ENCODE data around the gene TRPV5.

TRPV5 gene

GRCh38 chr7:142908290-142908689 is 25.3 kb downstream of the TRPV5 start:
- DNase-seq, result no peak

DNA sequence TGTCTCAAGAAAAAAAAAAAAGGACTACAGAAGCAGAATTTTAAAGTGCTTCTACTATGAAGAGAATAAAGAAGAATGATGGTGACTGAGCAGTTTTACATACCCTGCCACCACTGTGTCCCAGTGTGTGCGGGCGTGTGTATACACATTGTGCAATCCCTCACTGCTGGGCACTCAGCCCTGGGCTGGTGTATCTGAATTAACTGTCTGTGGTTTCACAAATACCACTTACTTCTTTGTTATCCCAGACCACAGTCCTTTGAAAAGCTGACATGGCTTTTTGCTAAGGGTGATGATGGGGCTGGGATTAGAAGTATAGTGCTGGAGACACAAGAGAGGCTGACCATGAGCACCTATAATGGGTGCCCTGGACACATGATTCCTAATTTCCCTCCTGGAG is 26.9 kb downstream of the TRPV5 start:
- DNase-seq, result no peak

DNA sequence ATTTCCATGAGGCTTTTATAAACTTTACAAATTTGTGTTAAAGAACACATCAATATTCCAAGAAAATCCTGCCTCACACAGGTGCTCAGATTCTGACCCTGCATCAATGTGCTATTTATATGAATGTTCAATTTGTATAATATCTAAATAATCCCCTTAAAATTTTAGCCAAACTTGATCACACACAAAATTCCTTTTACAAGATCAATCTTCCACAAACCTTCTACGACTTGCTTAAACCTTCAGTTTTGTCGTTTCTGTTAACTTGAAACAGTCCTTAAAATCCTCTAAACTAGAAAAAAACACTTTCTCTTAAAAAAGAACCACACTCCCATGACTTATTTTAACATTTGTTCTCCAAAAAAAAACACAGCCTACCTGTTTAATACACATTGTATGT is 27.8 kb downstream of the TRPV5 start:
- DNase-seq, result no peak

- no peak for DNase-seq
These were observed 29.4 kb downstream of the TRPV5 start for GRCh38 chr7:142904128-142904527.

GRCh38 chr7:142901426-142902259 is 31.9 kb downstream of the TRPV5 start:
- DNase-seq, result no peak

DNA sequence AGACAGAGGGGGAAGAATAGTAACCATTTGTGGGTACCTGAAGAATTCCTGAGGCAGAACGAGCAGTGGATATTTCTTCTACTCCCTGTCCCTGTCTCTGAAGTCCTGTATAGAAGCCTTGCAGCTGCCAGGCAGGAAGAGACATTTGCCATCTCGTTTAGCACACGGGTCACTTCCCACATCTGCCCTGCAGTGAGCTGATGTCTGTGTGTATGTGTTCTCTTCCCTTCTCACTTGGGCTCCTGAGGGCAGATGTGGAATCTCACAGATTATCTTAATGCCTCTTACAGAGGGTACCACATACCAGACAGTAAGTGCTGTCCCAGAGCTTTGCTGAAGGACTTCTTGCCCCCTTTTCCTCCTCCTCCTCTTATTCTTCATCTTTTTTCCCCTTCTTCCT is 33.9 kb downstream of the TRPV5 start:
- DNase-seq, result no peak

- DNase-seq, result no peak
These were observed 35.0 kb downstream of the TRPV5 start for GRCh38 chr7:142898377-142899170.

GRCh38 chr7:142897691-142898090 is 35.9 kb downstream of the TRPV5 start:
- DNase-seq, result no peak

DNA sequence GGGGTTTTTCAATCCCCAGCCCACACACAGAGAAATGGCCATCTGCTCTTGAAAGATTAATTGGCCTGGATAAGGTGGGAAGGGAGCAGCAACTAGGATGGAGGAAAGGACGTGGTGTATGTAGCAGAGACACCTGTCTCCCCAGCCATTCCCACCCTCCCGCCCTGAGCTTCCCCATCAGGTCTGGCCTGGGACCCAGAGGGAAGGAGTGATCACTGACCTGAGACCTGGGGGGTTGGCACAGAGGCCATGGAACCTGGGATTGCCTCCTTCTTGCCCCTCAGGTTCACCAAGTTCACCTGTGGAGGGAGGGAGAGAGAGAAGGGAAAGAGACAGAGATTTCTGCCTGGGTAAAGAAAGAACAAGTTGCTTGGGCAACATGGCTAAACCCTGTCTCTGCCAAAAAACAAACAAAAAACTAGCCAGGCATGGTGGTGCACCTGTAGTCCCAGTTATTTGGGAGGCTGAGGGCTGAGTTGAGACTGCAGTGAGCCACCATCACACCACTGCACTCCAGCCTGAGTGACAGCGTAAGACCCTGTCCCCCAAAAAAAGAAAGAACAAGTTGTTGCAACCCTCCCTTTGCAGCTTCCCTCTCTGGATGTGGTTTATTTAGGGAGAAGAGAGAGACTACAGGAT is 36.7 kb downstream of the TRPV5 start:
- DNase-seq, result no peak

GRCh38 chr7:142896151-142896550 is 37.4 kb downstream of the TRPV5 start:
- DNase-seq, result no peak

DNA sequence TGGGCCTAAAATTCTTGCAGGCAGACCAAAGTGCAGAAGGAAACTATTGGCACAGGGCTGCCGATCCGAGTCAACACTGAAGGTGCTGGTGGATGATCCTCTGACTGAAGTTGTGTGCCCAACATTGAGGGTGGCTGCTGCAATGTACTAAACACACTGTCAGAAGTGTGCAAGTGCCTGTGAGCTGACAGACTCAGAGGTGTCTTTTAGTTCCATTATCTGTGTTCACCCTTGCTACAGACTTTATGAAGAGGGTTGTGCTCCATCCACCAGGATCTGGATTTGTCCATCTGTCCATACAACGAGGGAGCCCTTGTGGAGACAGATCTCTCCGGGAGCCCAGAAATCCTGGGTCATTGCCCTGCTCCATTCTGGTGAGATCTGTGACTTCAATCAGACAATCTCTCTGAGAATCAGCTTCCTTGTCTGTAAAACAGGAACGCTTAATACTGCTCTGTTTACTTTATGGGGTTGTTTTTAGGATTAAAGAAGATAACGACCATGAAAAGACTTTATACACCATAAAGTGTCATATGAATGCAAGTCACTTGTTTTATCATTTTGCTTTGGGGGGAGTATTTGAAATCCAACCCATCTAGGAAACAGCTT is 38.5 kb downstream of the TRPV5 start:
- DNase-seq, result no peak

GRCh38 chr7:142894112-142894984 is 39.2 kb downstream of the TRPV5 start:
- DNase-seq, result no peak

GRCh38 chr7:142892951-142893350 is 40.6 kb downstream of the TRPV5 start:
- DNase-seq, result no peak

DNA sequence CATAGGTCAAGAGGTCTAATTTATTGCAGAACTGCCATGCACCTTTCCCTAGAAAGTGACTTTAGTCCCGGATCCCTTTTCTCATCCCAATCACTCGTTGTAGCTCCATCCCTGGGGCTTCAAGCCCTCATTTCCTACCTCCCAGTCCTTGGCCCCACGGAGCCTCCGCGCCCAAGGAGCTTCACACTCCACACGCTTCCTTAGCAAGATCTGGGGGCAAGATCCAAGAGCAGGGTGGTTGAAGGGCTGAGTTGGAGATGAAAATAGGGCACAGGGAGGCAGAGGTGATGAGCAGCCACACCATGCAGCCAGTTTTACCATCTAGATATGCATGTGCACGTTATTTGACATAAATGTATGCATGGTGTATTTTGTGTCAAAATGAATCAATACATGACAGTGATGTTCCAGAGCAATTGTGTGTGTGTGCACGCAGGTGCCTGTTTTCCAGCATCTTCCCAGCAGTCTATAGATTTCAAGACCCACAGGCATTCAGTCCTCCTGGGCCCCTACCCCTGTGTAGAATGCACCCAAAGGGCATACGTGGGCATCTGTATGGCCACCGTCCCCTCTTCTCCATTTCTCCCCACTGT is 42.0 kb downstream of the TRPV5 start:
- no peak for DNase-seq

- DNase-seq, result no peak
These were observed 42.6 kb downstream of the TRPV5 start for GRCh38 chr7:142890874-142891485.

GRCh38 chr7:142889816-142890215 is 43.7 kb downstream of the TRPV5 start:
- DNase-seq, result no peak

- no peak for DNase-seq
These were observed 46.1 kb downstream of the TRPV5 start for GRCh38 chr7:142887282-142888015.

GRCh38 chr7:142886866-142887265 is 46.7 kb downstream of the TRPV5 start:
- no peak for DNase-seq

GRCh38 chr7:142885311-142886230 is 48.0 kb downstream of the TRPV5 start, which contains the start of gene TRPV6:
Gene TRPV6 (minus strand): TSS chr7:142885745.
- DNase-seq, result no peak

DNA sequence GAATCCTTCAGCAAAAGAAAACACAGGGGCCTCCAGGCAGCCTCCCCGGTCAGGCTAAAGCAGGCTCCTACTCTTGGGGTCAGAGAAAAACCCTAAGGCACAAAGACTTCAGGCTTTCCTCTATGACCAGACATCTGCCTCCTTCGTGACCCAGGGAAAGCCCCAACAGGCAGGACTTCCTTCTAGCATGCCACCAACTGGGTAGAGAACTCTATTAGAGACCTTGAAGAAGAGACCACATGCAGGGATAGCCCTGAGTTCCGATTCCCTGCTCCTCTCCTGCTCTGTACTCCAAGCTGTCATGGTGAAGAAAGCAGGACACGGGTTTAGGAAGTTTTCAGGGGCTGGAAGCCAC is 49.3 kb downstream of the TRPV5 start:
- DNase-seq, result no peak

Measured in HCEC 1CT (cell line).